ENCODE data around the gene OBSL1. TPM values are rescaled to one million over a fixed set of nuclear protein-coding genes. Genes with fewer than 3 reads are reported as not detected.

OBSL1 gene
- total and polyA plus RNA-seq, 2 donors (not counting 3 experiments of a cell fraction or from before 2014, with no cell fraction given), result 16.7 to 20.7 TPM

GRCh38 chr2:219603771-219604170 lies 32.4 kb upstream of the OBSL1 start:
- FAIRE-seq, result no peak
- CTCF ChIA-PET, result no interaction called here
- BruUV-seq (replicated peaks), result no TSS peak

More at GRCh38 chr2:219603771-219604170, 32.4 kb upstream of the OBSL1 start:
- dilution Hi-C loops (cut with MboI; ENCODE audit: extremely low pct_ligation_motif_present, low sequenced_read_pairs) (no loop called here), intact Hi-C loops (cut with micrococcal nuclease) (no loop called here)
- no peak for TF ChIP-seq FOS (IDR thresholded peaks at IDR 0.05; ENCODE audit: borderline replicate concordance, insufficient read depth, low read length)
- TF ChIP-seq EZH2 (IDR thresholded peaks at IDR 0.05; ENCODE audit: borderline replicate concordance, low read depth, low read length, severe bottlenecking), result no peak
- TF ChIP-seq MAX (IDR thresholded peaks at IDR 0.05; ENCODE audit: insufficient read depth, insufficient read length), result no peak
- no peak for TF ChIP-seq GATA2 (IDR thresholded peaks at IDR 0.05; ENCODE audit: insufficient read depth, insufficient read length, low read depth, low read length)
- TF ChIP-seq JUN (IDR thresholded peaks at IDR 0.05; ENCODE audit: borderline replicate concordance, insufficient read depth, insufficient read length, low read depth), result no peak
- TF ChIP-seq, protein P1, sequence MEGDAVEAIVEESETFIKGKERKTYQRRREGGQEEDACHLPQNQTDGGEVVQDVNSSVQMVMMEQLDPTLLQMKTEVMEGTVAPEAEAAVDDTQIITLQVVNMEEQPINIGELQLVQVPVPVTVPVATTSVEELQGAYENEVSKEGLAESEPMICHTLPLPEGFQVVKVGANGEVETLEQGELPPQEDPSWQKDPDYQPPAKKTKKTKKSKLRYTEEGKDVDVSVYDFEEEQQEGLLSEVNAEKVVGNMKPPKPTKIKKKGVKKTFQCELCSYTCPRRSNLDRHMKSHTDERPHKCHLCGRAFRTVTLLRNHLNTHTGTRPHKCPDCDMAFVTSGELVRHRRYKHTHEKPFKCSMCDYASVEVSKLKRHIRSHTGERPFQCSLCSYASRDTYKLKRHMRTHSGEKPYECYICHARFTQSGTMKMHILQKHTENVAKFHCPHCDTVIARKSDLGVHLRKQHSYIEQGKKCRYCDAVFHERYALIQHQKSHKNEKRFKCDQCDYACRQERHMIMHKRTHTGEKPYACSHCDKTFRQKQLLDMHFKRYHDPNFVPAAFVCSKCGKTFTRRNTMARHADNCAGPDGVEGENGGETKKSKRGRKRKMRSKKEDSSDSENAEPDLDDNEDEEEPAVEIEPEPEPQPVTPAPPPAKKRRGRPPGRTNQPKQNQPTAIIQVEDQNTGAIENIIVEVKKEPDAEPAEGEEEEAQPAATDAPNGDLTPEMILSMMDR (IDR thresholded peaks at IDR 0.05; ENCODE audit: extremely low read depth in 1 of 2, insufficient read depth in 1 of 2, low read depth in 1 of 2, low read length in 2 of 2), result no peak
- TF ChIP-seq POLR2AphosphoS5 (IDR thresholded peaks at IDR 0.05; ENCODE audit: insufficient read depth, low read depth, low read length), result no peak
- no peak for TF ChIP-seq POLR2A (IDR thresholded peaks at IDR 0.05; ENCODE audit: low read depth, low read length)
- TF ChIP-seq MYC (IDR thresholded peaks at IDR 0.05; ENCODE audit: low read depth, low read length), result no peak
- Histone ChIP-seq H3K9ac (replicated peaks; ENCODE audit: extremely low read depth, insufficient read depth, low read length) (no peak overlapping the region), H3K4me1 (ENCODE audit: control insufficient read depth, extremely low read depth, insufficient read depth, low read length) (no peaks in the 10 kb centered on the region), H2AFZ (ENCODE audit: low read depth, low read length) (no peak overlapping the region), H3K9me3 (replicated peaks; ENCODE audit: control insufficient read depth, insufficient read depth, low read length) (no peaks in the 10 kb centered on the region), H3K9me1 (replicated peaks; ENCODE audit: control insufficient read depth, extremely low read depth, insufficient read depth, low read length) (no peaks in the 10 kb centered on the region), H3K4me2 (ENCODE audit: insufficient read depth, low read length) (no peak overlapping the region), H3K79me2 (ENCODE audit: control insufficient read depth, insufficient read depth, low read length) (no peaks in the 10 kb centered on the region), H3K36me3 (ENCODE audit: control insufficient read depth in 2 of 2, extremely low read depth in 1 of 2, insufficient read depth in 2 of 2, low read length in 2 of 2) (peaks cover 2 to 25% of the 10 kb centered on the region in 2 experiments), H4K20me1 (replicated peaks; ENCODE audit: control insufficient read depth, extremely low read depth, insufficient read depth, low read length) (no peaks in the 10 kb centered on the region), H3K27ac (ENCODE audit: insufficient read depth, low read depth, low read length) (no peak overlapping the region), H3K4me3 (replicated peaks in 1 of 3; ENCODE audit: insufficient read depth in 1 of 3, low read depth in 1 of 3, low read length in 3 of 3) (no peak overlapping the region), H3K27me3 (ENCODE audit: control insufficient read depth in 2 of 2, insufficient read depth in 2 of 2, low read length in 2 of 2) (no peaks in the 10 kb centered on the region)
- POLR2A ChIA-PET, result no interaction called here
- no peak for DNase-seq (ENCODE audit: low read depth, low spot score)

Measured in endothelial cell of umbilical vein (primary cell).